ENCODE results near the gene CDH6.

DNA sequence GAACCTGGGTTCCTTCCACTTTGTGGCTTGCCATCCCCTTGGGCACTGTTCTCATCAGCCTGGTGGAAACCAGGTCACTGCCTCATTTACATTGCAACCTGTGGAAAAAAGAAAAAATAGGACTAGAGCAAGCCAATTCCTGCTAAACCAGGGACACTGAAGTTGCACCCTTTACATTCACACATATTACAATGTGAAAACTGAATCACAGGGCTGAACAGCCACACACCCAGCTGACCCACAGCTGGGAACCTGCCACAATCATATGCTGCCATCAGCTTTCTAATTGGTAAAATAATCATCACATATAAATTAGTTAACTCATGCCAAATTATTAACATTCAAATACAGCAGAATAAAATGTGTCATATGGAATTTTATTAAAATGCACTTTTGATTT is 94.5 kb downstream of the CDH6 start:
- TF ChIP-seq, protein P1, sequence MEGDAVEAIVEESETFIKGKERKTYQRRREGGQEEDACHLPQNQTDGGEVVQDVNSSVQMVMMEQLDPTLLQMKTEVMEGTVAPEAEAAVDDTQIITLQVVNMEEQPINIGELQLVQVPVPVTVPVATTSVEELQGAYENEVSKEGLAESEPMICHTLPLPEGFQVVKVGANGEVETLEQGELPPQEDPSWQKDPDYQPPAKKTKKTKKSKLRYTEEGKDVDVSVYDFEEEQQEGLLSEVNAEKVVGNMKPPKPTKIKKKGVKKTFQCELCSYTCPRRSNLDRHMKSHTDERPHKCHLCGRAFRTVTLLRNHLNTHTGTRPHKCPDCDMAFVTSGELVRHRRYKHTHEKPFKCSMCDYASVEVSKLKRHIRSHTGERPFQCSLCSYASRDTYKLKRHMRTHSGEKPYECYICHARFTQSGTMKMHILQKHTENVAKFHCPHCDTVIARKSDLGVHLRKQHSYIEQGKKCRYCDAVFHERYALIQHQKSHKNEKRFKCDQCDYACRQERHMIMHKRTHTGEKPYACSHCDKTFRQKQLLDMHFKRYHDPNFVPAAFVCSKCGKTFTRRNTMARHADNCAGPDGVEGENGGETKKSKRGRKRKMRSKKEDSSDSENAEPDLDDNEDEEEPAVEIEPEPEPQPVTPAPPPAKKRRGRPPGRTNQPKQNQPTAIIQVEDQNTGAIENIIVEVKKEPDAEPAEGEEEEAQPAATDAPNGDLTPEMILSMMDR (IDR thresholded peaks at IDR 0.05; ENCODE audit: insufficient read depth, low read depth, low read length) = no peak
- TF ChIP-seq EZH2 (IDR thresholded peaks at IDR 0.05; ENCODE audit: insufficient read depth, low read length) = no peak
